HUES48 (cell line): ENCODE results near the gene S1PR3.

Source experiments
- H3K27ac ChIP-seq: one replicate; pipeline ENCODE4 v1.7.0; 2013; ENCODE audit warnings: low read depth, low read length, inconsistent platforms
- H3K27me3 ChIP-seq: 2 replicates; pipeline ENCODE4 v1.6.1; 2013; ENCODE audit warnings: mild to moderate bottlenecking, low read length; ENCODE audit not compliant: control insufficient read depth, insufficient read depth
- H3K36me3 ChIP-seq: 2 replicates; pipeline ENCODE4 v1.6.1; 2013; ENCODE audit warnings: low read length; ENCODE audit not compliant: control insufficient read depth, insufficient read depth
- H3K4me1 ChIP-seq: 2 replicates; pipeline ENCODE4 v1.6.1; 2013; ENCODE audit warnings: mild to moderate bottlenecking, low read length; ENCODE audit not compliant: control insufficient read depth, insufficient read depth
- H3K4me3 ChIP-seq: 2 replicates; pipeline ENCODE4 v1.5.1; 2013; ENCODE audit warnings: mild to moderate bottlenecking, low read depth, low read length
- H3K9ac ChIP-seq: 2 replicates; pipeline ENCODE4 v1.6.1; 2013; ENCODE audit warnings: mild to moderate bottlenecking, low read depth, low read length, moderate library complexity
- H3K9me3 ChIP-seq: 2 replicates; pipeline ENCODE4 v1.6.1; 2013; ENCODE audit warnings: low read length; ENCODE audit not compliant: control insufficient read depth, insufficient read depth

S1PR3 gene

DNA sequence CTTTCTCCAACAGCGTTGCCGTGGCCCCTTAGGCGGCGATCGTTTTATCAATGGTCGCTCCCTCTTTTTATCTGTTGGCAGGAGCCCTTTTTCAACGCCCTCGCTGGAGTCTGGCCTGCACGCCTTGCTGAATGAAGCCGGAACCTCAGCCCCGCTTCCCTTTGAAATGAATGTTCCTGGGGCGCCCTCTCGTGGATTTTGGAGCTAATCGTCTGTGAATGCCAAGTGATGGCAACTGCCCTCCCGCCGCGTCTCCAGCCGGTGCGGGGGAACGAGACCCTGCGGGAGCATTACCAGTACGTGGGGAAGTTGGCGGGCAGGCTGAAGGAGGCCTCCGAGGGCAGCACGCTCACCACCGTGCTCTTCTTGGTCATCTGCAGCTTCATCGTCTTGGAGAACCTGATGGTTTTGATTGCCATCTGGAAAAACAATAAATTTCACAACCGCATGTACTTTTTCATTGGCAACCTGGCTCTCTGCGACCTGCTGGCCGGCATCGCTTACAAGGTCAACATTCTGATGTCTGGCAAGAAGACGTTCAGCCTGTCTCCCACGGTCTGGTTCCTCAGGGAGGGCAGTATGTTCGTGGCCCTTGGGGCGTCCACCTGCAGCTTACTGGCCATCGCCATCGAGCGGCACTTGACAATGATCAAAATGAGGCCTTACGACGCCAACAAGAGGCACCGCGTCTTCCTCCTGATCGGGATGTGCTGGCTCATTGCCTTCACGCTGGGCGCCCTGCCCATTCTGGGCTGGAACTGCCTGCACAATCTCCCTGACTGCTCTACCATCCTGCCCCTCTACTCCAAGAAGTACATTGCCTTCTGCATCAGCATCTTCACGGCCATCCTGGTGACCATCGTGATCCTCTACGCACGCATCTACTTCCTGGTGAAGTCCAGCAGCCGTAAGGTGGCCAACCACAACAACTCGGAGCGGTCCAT, 10.0 kb downstream of the S1PR3 start:
- peaks cover 13% of the 10 kb centered on the region for H3K36me3 ChIP-seq
- no peak overlapping the region for H3K27ac ChIP-seq
- no peak overlapping the region for H3K4me3 ChIP-seq
- no peak overlapping the region for H3K9ac ChIP-seq
- H3K9me3 ChIP-seq = no peaks in the 10 kb centered on the region
- H3K27me3 ChIP-seq = no peaks in the 10 kb centered on the region
- peaks cover 6% of the 10 kb centered on the region; the same call in 1 of the 2 replicates for H3K4me1 ChIP-seq

DNA sequence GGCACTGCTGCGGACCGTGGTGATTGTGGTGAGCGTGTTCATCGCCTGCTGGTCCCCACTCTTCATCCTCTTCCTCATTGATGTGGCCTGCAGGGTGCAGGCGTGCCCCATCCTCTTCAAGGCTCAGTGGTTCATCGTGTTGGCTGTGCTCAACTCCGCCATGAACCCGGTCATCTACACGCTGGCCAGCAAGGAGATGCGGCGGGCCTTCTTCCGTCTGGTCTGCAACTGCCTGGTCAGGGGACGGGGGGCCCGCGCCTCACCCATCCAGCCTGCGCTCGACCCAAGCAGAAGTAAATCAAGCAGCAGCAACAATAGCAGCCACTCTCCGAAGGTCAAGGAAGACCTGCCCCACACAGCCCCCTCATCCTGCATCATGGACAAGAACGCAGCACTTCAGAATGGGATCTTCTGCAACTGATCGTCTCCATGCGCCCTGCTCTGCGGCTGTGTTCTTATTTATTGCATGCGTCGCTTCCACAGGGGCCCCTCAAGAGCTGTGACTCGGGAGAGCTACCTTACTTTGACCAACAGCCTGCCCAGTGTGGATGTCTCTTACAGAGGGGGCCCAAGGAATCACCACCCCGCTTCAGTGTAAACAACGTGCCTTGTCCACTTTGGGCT, 10.8 kb downstream of the S1PR3 start:
- no peaks in the 10 kb centered on the region for H3K27me3 ChIP-seq
- H3K27ac ChIP-seq = no peak overlapping the region
- no peak overlapping the region for H3K4me3 ChIP-seq
- H3K4me1 ChIP-seq = peaks cover 6% of the 10 kb centered on the region; the same call in 1 of the 2 replicates
- no peak overlapping the region for H3K9ac ChIP-seq
- H3K36me3 ChIP-seq = peaks cover 11% of the 10 kb centered on the region; the same call in 1 of the 2 replicates
- H3K9me3 ChIP-seq = no peaks in the 10 kb centered on the region

DNA sequence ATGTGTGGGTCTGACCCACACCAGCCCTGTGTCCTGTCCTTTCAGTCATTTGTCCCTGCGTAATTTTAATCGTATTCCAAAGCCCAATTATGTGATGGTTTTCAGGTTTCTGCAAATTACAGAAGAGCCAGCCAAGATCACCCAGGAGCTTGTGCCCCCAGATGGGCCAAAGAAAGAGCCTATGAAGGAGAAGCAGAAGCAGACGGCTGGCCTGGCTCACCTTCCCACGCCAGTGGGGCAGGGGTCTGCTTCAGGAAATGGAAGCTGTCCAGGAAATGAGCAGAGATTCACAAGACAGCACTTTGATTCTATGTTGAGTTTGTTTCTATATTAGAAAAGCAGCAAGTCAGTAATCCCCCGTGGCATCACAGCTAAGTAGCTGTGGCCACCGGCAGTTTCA, 11.7 kb downstream of the S1PR3 start:
- Histone ChIP-seq H3K36me3 (peaks cover 11% of the 10 kb centered on the region; the same call in 1 of the 2 replicates), H3K9ac (no peak overlapping the region), H3K27me3 (no peaks in the 10 kb centered on the region), H3K4me1 (peaks cover 10% of the 10 kb centered on the region; the same call in 1 of the 2 replicates), H3K4me3 (no peak overlapping the region), H3K27ac (no peak overlapping the region), H3K9me3 (no peaks in the 10 kb centered on the region)

DNA sequence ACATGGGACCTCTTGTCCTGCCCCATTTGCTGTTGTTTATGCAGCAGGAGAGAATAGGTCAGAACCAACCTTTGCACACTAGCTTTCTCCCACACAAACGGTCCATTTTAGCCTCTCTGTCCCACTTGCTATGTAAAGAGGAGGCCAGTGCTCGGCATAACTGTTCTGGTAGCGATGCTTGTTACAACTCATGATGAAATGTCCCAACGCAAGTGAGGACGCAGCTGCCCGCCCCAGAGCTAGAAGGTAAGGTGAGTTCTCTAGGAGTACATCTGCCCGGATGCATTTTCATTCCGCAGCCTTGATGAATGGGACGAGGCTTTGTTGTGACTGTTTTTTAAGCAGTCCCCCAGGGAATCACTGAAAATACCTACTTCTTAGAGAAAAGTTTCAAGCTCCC, 14.1 kb downstream of the S1PR3 start:
- Histone ChIP-seq H3K36me3 (peaks cover 11% of the 10 kb centered on the region; the same call in 1 of the 2 replicates), H3K4me1 (peaks cover 15% of the 10 kb centered on the region; the same call in 1 of the 2 replicates), H3K27me3 (no peaks in the 10 kb centered on the region), H3K4me3 (no peak overlapping the region), H3K9me3 (no peaks in the 10 kb centered on the region), H3K9ac (no peak overlapping the region), H3K27ac (no peak overlapping the region)

DNA sequence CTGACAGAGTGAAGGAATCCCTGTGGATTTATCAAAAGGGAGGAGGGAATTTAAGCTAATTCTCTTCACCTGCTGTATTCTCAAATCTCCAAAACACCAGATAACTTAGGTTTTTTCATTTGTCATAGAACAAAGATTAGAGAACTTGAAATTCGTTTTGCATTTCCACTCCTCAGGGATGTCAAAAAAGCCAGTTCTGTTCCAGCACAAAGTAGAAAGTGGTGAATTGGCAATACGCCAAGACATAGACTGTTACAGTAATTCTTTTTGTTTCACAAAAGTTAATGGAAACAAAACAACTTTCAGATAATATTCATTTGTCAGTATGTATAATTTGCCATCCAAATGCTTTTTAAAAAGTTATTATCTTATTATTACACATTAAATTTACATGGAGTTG, 15.0 kb downstream of the S1PR3 start:
- Histone ChIP-seq H3K36me3 (peaks cover 11% of the 10 kb centered on the region; the same call in 1 of the 2 replicates), H3K9me3 (no peaks in the 10 kb centered on the region), H3K27ac (no peak overlapping the region), H3K4me1 (peaks cover 10% of the 10 kb centered on the region; the same call in 1 of the 2 replicates), H3K9ac (no peak overlapping the region), H3K27me3 (no peaks in the 10 kb centered on the region), H3K4me3 (no peak overlapping the region)

DNA sequence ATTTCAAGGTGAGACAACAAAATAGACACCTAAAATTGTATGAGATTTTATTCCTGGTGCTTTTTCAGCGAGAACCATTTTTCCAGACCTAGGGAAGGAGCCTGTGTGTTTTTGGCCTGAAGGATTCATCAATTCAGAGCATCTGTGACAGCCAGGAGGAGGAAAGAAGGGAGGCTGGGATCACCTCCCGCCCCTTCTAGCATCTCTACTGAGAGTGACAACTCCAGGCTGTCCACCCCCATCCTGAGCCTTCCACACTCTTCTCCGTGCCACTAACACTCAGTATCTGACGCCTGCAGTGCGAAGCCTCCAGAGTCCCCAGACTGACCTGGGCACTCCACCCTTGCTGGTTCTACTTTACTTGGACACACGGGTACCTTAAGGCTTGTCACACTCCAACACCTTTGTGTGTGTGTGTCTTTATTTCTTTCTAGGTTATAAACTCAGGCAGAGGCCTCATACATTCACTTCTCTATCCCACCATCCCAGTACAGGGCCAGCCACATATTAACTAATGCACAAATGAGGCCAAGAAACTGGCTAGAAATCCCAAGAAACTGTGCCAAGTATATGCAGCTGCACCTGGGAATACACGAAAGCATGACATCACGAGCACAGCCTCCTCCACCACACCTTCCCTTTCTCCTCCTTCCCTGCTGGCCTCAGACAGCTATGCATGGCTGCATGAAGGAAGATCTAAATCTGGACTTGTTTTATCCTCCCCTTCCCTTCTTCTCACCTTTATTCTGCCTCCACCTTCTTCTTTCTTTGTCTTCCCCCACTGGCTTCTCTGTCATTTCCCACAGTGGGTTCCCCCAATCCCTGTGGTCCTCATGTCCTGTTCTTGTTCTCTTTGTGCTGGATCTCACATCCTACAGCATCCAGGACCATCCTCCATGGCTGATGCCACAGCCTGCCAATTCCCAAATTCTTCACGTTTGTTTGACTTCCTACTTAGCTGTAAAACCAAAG, 16.0 kb downstream of the S1PR3 start:
- peaks cover 5% of the 10 kb centered on the region; the same call in 1 of the 2 replicates for H3K36me3 ChIP-seq
- no peak overlapping the region for H3K27ac ChIP-seq
- no peaks in the 10 kb centered on the region for H3K9me3 ChIP-seq
- peaks cover 13% of the 10 kb centered on the region for H3K4me1 ChIP-seq
- H3K4me3 ChIP-seq = no peak overlapping the region
- H3K9ac ChIP-seq = no peak overlapping the region
- no peaks in the 10 kb centered on the region for H3K27me3 ChIP-seq

DNA sequence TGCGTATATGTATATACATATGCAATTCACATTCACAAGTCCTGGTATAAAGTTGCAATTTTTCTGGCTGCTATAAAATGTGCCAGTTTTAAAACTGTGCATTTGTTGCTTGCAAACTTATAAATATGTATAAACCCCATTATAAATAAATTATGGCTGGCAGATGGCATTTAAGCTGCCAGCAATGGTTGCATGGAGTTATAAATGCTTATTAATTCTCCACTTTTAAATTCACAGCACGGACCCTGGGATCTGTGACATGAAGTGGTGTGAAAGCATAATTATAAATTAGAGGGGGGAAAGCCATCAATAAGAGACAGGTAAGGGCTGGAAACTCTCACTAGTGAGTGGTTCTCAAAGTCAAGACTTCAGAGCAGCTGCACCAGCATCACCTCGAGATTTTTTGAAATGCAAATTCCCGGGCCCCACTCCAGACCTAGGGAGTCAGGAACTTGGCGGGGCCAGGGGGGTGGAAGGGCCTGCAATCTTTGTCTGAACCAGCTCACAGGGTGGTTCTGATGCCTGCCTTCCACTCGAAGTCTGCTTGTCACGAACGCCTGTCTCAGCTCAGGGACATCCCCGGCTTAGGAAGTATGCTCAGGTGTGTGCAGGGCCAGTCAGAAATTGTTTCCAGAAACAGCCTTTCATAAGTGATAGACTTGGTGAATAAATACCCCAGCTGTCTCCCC, 16.9 kb downstream of the S1PR3 start:
- no peak overlapping the region for H3K4me3 ChIP-seq
- no peak overlapping the region for H3K9ac ChIP-seq
- no peaks in the 10 kb centered on the region for H3K27me3 ChIP-seq
- peaks cover 18% of the 10 kb centered on the region for H3K4me1 ChIP-seq
- no peaks in the 10 kb centered on the region for H3K9me3 ChIP-seq
- no peak overlapping the region for H3K27ac ChIP-seq
- no peaks in the 10 kb centered on the region for H3K36me3 ChIP-seq

DNA sequence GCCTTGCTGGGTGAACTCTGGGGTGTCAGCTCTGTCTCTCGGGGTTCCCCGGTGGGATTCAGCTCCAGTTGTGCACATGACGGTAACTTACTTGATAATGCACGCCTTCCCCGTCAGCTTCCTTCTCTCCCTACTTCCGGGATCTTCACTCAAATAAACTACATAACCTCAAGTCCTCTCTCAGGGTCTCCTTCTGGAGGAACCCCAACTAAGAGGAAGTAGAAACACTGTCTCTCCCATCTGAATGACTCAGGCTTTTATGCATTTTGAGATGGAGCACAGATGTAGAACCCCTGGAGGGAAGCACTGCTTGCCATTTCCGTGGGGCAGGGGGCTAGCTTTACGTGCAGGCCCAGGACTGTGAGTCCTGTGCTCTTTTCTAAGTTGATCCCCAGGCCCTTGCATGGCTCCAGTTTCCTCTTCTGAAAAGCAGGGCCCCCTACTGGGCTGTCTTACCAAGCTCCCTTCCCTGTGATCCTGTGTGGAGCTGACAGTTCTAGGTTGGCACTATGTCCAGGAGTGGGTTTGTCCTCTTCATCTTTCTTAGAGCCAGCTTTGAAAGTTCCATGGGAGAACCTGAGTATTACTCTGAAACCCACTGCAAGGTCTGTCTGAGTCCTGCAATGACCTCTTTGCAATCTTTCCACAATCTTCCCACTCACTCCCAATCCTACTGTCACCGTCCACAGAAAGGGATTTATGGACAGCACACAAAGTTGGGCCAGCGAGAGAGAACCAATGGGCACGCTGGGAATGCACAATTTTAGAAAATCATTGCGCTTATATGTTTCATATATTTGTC, 17.7 kb downstream of the S1PR3 start:
- Histone ChIP-seq H3K4me3 (no peak overlapping the region), H3K27ac (no peak overlapping the region), H3K36me3 (no peaks in the 10 kb centered on the region), H3K9me3 (no peaks in the 10 kb centered on the region), H3K4me1 (peaks cover 18% of the 10 kb centered on the region), H3K27me3 (no peaks in the 10 kb centered on the region), H3K9ac (no peak overlapping the region)

DNA sequence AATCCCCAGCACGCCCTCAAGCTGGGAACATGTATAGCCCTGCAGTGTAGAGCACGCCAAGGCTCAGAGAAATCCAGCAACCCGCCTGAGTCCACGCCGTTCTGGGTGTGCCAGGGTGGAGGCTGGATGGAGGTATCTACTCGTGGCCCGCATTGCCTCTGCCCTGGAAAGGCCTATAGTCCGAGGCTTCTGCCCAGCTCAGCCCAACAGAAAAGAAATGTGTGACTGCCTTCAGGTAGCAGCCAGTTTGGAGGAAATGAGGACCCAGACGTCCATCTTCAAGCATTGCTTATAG, 18.2 kb downstream of the S1PR3 start:
- no peak overlapping the region for H3K4me3 ChIP-seq
- H3K4me1 ChIP-seq = peaks cover 18% of the 10 kb centered on the region
- no peaks in the 10 kb centered on the region for H3K27me3 ChIP-seq
- no peak overlapping the region for H3K27ac ChIP-seq
- no peaks in the 10 kb centered on the region for H3K9me3 ChIP-seq
- H3K36me3 ChIP-seq = no peaks in the 10 kb centered on the region
- no peak overlapping the region for H3K9ac ChIP-seq
